KMS-11 (cell line): ENCODE results near the gene GRID1.

ENCODE experiments used
- H2AFZ ChIP-seq: fragments of 200-600 bp; sonication (generic); 2 replicates; pipeline ENCODE4 v1.6.1; 2016; ENCODE audit warnings: antibody characterized with exemption, mixed run types, low read depth
- H3K27ac ChIP-seq: fragments of 200-600 bp; sonication (generic); 2 replicates; pipeline ENCODE4 v1.6.1; 2016; ENCODE audit warnings: mild to moderate bottlenecking, mixed run types
- H3K27me3 ChIP-seq: fragments of 200-600 bp; sonication (generic); 2 replicates; pipeline ENCODE4 v1.6.1; 2017; ENCODE audit warnings: mild to moderate bottlenecking, low read depth, mixed run types, moderate library complexity; ENCODE audit not compliant: insufficient read depth
- H3K36me3 ChIP-seq: fragments of 200-600 bp; sonication (generic); 2 replicates; pipeline ENCODE4 v1.6.1; 2017; ENCODE audit warnings: mild to moderate bottlenecking, mixed run types; ENCODE audit not compliant: insufficient read depth
- H3K4me1 ChIP-seq: fragments of 200-600 bp; sonication (generic); 2 replicates; pipeline ENCODE4 v1.6.1; 2016; ENCODE audit warnings: mild to moderate bottlenecking, low read depth, mixed run types; ENCODE audit not compliant: poor library complexity, severe bottlenecking
- H3K4me2 ChIP-seq: fragments of 200-600 bp; sonication (generic); 2 replicates; pipeline ENCODE4 v1.7.0; 2016; ENCODE audit warnings: mild to moderate bottlenecking, mixed run types
- H3K4me3 ChIP-seq: fragments of 200-600 bp; sonication (generic); IDR thresholded peaks from 2 replicates; pipeline ENCODE4 v1.6.1; 2017; ENCODE audit warnings: low read depth, low read length, mixed read lengths; ENCODE audit not compliant: insufficient read depth
- H3K79me2 ChIP-seq: fragments of 200-600 bp; sonication (generic); 2 replicates; pipeline ENCODE4 v1.6.1; 2016; ENCODE audit warnings: low read depth, mixed run types; ENCODE audit not compliant: insufficient read depth
- H3K9ac ChIP-seq: fragments of 200-600 bp; sonication (generic); 2 replicates; pipeline ENCODE4 v1.6.1; 2016; ENCODE audit warnings: mild to moderate bottlenecking, mixed run types
- H4K20me1 ChIP-seq: fragments of 200-600 bp; sonication (generic); 2 replicates; pipeline ENCODE4 v1.6.1; 2016; ENCODE audit warnings: mild to moderate bottlenecking, mixed run types; ENCODE audit not compliant: insufficient read depth
- TF ChIP-seq, protein P1 (sequence below): fragments of 200-600 bp; sonication (generic); conservative IDR thresholded peaks from 2 replicates; pipeline ENCODE4 v1.6.1; 2017; ENCODE audit warnings: low read depth, mild to moderate bottlenecking, antibody characterized with exemption, low read length, moderate library complexity, mixed read lengths

Gene GRID1

DNA sequence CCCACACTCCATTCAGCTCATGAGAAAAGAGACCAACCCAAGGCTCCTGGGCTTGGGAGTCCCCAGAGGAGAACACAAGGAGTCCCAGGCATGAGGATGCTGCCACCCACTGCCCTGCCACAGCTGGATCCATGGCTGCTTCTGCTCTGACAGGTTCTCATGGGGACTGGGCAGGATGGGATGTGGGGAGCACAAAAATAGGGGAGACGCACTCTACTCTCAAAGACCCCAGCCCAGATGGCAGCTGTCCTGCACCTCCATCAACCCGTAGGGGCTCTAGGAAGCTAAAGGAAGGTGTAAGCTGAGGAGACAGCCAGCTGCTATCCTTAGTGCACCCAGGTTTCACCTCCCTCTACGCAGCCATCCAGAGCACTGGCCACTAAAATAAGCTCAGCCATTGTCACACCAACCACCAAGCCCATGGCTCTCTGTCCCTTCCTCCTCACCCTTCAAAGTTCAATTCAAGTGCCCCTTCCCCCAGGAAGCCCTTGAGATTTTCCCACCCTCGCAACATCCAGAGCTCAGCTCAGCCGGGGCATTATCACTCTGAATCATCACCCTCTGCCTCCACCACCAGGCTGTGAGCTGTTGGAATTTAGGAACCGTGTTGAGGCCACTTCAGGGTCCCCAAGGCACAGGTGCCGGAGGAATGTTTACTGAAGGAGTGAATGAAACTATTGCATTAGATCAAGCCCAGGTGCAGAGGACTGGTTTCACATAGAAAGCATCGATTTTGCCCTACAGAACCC, 142.1 kb downstream of the GRID1 start:
- Histone ChIP-seq H3K4me3 (no peak overlapping the region), H3K36me3 (no peaks in the 10 kb centered on the region), H3K4me1 (peaks cover 32% of the 10 kb centered on the region), H4K20me1 (no peaks in the 10 kb centered on the region), H3K27me3 (no peaks in the 10 kb centered on the region), H3K79me2 (no peaks in the 10 kb centered on the region), H3K4me2 (peak overlapping the region; percentile 77; the same call in 1 of the 2 replicates), H3K9ac (peak overlapping the region; percentile 49; the same call in 1 of the 2 replicates), H2AFZ (peak overlapping the region; percentile 34; the same call in 1 of the 2 replicates), H3K27ac (peak overlapping the region; percentile 81; the same call in 1 of the 2 replicates)
- TF ChIP-seq, protein P1, sequence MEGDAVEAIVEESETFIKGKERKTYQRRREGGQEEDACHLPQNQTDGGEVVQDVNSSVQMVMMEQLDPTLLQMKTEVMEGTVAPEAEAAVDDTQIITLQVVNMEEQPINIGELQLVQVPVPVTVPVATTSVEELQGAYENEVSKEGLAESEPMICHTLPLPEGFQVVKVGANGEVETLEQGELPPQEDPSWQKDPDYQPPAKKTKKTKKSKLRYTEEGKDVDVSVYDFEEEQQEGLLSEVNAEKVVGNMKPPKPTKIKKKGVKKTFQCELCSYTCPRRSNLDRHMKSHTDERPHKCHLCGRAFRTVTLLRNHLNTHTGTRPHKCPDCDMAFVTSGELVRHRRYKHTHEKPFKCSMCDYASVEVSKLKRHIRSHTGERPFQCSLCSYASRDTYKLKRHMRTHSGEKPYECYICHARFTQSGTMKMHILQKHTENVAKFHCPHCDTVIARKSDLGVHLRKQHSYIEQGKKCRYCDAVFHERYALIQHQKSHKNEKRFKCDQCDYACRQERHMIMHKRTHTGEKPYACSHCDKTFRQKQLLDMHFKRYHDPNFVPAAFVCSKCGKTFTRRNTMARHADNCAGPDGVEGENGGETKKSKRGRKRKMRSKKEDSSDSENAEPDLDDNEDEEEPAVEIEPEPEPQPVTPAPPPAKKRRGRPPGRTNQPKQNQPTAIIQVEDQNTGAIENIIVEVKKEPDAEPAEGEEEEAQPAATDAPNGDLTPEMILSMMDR: no peak

DNA sequence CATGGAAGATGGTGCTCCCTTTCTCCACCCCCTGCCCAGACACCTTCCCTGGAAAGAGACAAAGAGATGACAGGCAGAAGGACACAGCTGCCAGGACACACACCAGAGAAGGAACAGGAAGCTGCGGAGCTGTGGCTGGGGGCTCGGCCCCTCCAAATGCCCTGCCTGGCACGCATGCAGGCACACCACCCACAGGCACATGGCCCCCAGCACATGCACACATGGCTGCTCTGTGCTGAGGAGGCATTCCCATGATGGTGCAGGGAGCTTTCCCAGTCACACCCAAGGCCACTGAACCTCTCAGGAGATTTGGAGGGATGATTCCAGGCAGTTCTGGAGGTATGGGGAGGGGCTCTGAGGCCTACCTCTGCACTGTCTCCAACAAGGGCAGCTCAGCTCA, 143.3 kb downstream of the GRID1 start:
- Histone ChIP-seq H3K27me3 (no peaks in the 10 kb centered on the region), H3K36me3 (no peaks in the 10 kb centered on the region), H4K20me1 (no peaks in the 10 kb centered on the region), H3K4me2 (no peak overlapping the region), H3K27ac (no peak overlapping the region), H2AFZ (no peak overlapping the region), H3K4me3 (no peak overlapping the region), H3K79me2 (no peaks in the 10 kb centered on the region), H3K9ac (no peak overlapping the region), H3K4me1 (peaks cover 32% of the 10 kb centered on the region)
- TF ChIP-seq, protein P1: no peak

DNA sequence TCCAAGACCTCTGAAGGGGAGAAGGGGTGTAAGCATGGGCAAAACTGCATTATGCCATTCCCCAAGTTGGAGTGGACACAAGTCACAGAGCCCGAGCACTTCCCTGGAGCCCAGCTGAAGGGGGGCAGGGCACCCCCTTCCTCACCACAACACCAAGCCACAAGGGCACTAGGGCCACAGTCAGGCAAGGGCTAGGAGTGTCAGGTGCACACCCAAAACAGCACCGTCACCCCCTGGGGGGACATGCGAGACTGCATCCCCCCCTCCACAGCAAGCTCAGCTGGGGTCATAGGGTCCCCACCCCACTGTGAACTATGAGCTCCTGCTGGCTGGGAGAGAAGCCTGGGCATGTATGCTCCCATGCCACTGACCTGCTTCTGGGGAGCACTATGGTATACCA, 143.9 kb downstream of the GRID1 start:
- Histone ChIP-seq H3K27me3 (no peaks in the 10 kb centered on the region), H3K27ac (no peak overlapping the region), H3K4me3 (no peak overlapping the region), H4K20me1 (no peaks in the 10 kb centered on the region), H2AFZ (no peak overlapping the region), H3K9ac (no peak overlapping the region), H3K4me2 (no peak overlapping the region), H3K79me2 (no peaks in the 10 kb centered on the region), H3K36me3 (no peaks in the 10 kb centered on the region), H3K4me1 (peaks cover 32% of the 10 kb centered on the region)
- TF ChIP-seq, protein P1: no peak

DNA sequence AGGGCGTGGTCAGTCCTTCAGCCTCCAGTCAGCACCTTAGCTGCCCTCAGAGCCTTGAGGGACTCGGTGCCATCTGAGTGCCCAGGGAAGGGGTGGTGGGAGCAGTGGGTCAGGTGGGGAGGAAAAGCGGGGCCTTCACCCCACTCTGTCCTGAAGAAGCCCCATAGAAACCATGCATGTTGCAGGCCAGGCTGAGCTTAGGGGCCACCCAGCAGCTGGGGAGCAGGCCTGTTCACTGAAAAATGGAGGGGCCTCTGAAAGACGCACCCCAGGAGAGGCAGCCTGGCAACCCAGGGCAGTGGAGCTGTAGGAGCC, 144.3 kb downstream of the GRID1 start:
- no peak overlapping the region for H3K4me3 ChIP-seq
- H4K20me1 ChIP-seq: no peaks in the 10 kb centered on the region
- no peak overlapping the region for H2AFZ ChIP-seq
- H3K27ac ChIP-seq: no peak overlapping the region
- H3K36me3 ChIP-seq: no peaks in the 10 kb centered on the region
- H3K4me2 ChIP-seq: no peak overlapping the region
- H3K79me2 ChIP-seq: no peaks in the 10 kb centered on the region
- H3K9ac ChIP-seq: no peak overlapping the region
- TF ChIP-seq, protein P1: no peak
- peaks cover 32% of the 10 kb centered on the region for H3K4me1 ChIP-seq
- no peaks in the 10 kb centered on the region for H3K27me3 ChIP-seq
